Kidney glomerular epithelial cell (primary cell): ENCODE results near the gene METTL6.
"Not testable (repeated sequence)": the region's sequence is repeated elsewhere in the genome, so short reads cannot be mapped to it uniquely, and the experiment has no call there.

ENCODE experiments used
- DNase-seq: peaks from one replicate; lab custom pipeline; 2025; lab: John Stamatoyannopoulos, UW

Gene METTL6

GRCh38 chr3:15368561-15369135, 58.7 kb downstream of the METTL6 start:
- DNase-seq = no peak

- DNase-seq = no peak
Measured at GRCh38 chr3:15367059-15367458, 60.3 kb downstream of the METTL6 start.

GRCh38 chr3:15364078-15364477, 63.3 kb downstream of the METTL6 start:
- DNase-seq = not testable (repeated sequence)

GRCh38 chr3:15361494-15362214, 65.7 kb downstream of the METTL6 start:
- DNase-seq = peak; percentile 70

GRCh38 chr3:15360788-15361493, 66.4 kb downstream of the METTL6 start:
- peak; percentile 34 for DNase-seq
